Activated CD4-positive, alpha-beta T cell treated with anti-CD3 and anti-CD28 coated beads, Interleukin-2, Interleukin-6, amounts not matched to agents 100 ng/mL and 50 ng/mL, durations not matched to agents 16 hours and 8 hours (primary cell): ENCODE results near the gene SEL1L3.

ENCODE experiments used
- DNase-seq: peaks from one replicate; pipeline ENCODE4 v3.0.0-alpha.2; 2020

The SEL1L3 gene

DNA sequence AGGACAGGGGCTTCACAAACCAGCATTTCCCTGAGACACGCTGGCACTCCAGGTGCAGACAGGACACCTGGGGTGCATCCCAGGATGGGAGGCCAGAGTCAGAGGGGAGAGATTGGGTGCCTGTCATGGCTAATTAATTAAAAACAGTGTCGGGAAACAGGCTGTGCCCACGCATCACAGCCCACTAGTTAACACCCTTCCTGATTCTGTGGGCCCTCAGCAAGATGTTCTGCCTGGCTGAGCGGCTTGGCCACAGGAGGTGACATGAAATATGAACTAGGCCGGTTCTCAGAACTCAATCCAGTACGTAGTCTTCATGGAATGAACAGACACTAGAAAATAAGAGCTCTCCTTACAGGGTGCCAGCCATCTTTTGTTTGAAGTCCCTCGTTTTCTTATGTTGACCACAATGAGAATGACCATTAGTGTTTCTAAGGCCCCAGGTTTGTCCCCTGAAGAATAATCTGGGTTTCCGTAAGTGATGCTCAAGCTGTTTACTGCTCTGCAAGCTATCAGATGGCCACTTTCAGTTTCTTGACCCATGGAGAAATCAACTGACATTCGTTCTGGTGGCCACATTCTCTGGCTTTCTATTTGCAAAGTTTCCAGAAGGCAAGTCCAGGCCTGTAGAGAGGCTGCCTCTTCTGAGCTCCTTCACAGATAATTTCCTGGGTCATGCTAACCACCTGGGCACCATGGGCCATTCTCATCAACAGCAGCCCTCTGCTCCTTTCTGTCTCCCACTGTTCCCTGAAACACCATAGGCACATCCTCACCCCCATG, 134.9 kb downstream of the SEL1L3 start:
- DNase-seq = no peak

DNA sequence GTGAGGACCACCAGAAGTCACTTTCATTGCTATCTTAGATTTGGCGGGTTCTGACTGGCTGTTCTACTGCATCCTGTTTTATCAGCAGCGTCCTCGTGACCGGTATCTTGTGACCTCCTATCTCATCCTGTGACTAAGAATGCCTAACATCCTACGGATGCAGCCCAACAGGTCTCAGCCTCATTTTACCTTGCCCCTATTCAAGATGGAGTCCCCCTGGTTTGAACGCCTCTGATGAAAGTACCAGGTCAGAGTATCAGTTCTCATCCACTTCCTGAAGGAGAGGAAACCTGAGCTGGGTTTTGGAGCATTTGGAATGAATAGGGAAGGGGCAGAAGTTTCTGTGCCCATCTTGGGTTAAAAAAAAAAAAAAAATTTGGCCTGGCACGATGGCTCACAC, 136.9 kb downstream of the SEL1L3 start:
- no peak for DNase-seq

DNA sequence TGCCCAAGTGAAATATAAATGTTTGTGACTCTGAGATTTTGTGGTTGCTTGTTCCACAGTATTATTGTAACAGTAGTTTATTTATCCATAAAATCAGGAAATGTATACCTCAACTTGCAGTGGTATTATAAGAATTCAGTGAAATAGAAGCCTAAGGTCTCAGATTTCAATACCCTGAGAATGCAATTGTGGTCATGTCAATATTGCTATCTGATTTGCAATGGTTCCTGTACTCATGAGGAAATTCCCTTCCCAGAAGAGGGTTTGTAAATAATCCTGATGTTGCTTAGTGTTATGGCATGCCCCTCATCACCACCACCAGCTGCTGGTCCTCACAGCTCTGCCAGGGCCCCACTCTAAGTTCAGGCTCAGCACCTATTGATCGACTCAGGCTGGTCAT, 139.4 kb downstream of the SEL1L3 start:
- no peak for DNase-seq

GRCh38 chr4:25722964-25723363, 139.8 kb downstream of the SEL1L3 start:
- no peak for DNase-seq

- no peak for DNase-seq
Measured at GRCh38 chr4:25713812-25714211, 149.0 kb downstream of the SEL1L3 start.

- DNase-seq = no peak
Measured at GRCh38 chr4:25712611-25713010, 150.2 kb downstream of the SEL1L3 start.

- no peak for DNase-seq
Measured at GRCh38 chr4:25710637-25711036, 152.2 kb downstream of the SEL1L3 start.

- DNase-seq = no peak
Measured at GRCh38 chr4:25704516-25704915, 158.3 kb downstream of the SEL1L3 start.

GRCh38 chr4:25703731-25704388, 158.9 kb downstream of the SEL1L3 start:
- DNase-seq = no peak

GRCh38 chr4:25702848-25703247, 159.9 kb downstream of the SEL1L3 start:
- DNase-seq = no peak

DNA sequence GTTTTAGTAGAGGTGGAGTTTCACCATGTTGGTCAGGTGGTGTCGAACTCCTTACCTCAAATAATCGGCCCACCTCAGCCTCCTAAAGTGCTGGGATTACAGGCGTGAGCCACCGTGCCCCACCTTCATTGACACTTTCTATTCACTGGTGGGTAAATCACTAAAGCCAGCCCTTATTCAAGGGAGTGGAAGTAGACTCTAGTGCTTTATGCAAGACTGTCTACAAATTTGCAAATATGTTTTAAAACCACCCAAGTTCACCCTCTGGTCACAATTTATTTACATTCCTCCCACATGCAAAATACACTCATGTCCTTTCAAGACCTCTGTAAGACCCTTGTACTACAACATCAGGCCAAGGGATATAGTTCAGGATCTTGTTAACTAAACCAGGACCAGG, 162.1 kb downstream of the SEL1L3 start:
- DNase-seq = no peak

DNA sequence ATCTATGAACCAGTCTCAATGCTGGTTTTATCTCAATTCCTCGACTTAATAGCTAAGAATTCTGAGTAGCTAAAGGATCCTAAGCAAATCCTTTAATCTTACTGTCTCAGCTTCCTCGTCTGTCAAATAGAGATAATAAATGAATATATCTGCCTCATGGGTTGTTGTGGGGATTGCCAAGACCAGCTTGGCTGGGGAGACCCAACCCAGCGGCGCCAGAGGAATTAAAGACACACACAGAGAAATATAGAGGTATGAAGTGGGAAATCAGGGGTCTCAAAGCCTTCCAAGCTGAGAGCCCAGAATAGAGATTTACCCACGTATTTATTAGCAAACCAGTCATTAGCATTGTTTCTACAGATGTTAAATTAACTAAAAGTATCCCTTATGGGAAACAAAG, 165.3 kb downstream of the SEL1L3 start:
- no peak for DNase-seq
